ENCODE results near the gene INPP4A. TPM values are rescaled to one million over a fixed set of nuclear protein-coding genes. Genes with fewer than 3 reads are reported as not detected.

Gene INPP4A
- total and polyA plus RNA-seq, 10 of the 15 experiments (the other 5 are each of a cell fraction or from before 2014, with no cell fraction given): 4.7 to 62.3 (median 36.9) TPM

DNA sequence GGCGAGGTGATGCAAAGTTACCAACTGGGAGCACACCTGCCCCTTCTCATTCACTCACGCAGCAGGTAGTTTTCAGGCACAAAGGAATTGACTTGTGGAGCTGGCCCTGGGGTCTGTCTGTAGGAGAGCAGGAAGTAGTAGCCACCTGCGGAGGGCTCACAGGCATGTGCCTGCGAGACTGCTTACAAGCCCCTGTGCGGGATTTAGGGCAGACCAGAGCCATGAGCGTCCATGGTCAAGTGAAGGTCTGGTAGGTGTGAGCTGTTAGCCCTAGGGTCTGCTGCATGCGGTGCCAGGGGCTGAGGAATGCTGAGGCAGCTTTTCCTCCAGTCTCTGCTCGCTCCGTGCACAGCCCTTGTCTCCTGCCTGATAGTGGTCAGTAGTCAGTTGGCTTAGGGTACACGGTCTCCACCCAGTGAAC lies 18.9 kb downstream of the INPP4A start:
- in situ Hi-C loops (cut with MboI): no loop called here
- POLR2A ChIA-PET: interaction anchor here (0.9 to 27.0 kb wide), 3 partner anchors 8 to 18 kb away, joined by 4 to 545 read pairs (median 271); no protein-coding TSS in a partner anchor
- no peak for ATAC-seq
- FAIRE-seq: no peak
- peak overlapping the region; percentile 47; the same call in 1 of the 2 replicates for H3K4me3 ChIP-seq
- H2AFZ ChIP-seq (ENCODE audit: control insufficient read depth, low read depth, low read length): no peak overlapping the region
- CTCF ChIA-PET: interaction anchor here (0.9 to 7.9 kb wide), 9 partner anchors 9 to 53 kb away, joined by 3 to 64 read pairs (median 18); partner anchors contain the start of gene INPP4A
- TF ChIP-seq CBX5 (IDR thresholded peaks at IDR 0.05; ENCODE audit: low read depth): no peak
- TF ChIP-seq POLR2A (IDR thresholded peaks at IDR 0.05; ENCODE audit: low read depth, low read length): 0 out of 2 replicates have a peak, but pooled peaks have one; percentile 20
- H3K4me2 ChIP-seq (ENCODE audit: control insufficient read depth, insufficient read depth): peak overlapping the region; percentile 89
- SMC1A ChIA-PET (ENCODE audit: uncharacterized antibody, unreplicated experiment): interaction anchor here (0.6 to 28.2 kb wide), 7 partner anchors 9 to 78 kb away, joined by 3 to 816 read pairs (median 3); partner anchors contain the start of gene INPP4A
- H4K20me1 ChIP-seq (ENCODE audit: control insufficient read depth, insufficient read depth): no peaks in the 10 kb centered on the region
- BruUV-seq (replicated peaks): no TSS peak
- RAD21 ChIA-PET (ENCODE audit: unreplicated experiment): interaction anchor here (1.0 to 11.0 kb wide), 9 partner anchors 8 to 105 kb away, joined by 3 to 200 read pairs (median 10); no protein-coding TSS in a partner anchor
- DNase-seq (ENCODE audit: low read depth, low spot score): no peak
- peaks cover 86% of the 10 kb centered on the region for H3K4me1 ChIP-seq (ENCODE audit: control insufficient read depth, insufficient read depth, low read length)
- no peaks in the 10 kb centered on the region for H3K9me3 ChIP-seq (replicated peaks; ENCODE audit: control insufficient read depth, insufficient read depth, low read length)
- H3K27me3 ChIP-seq (replicated peaks in 1 of 2; ENCODE audit: control insufficient read depth in 2 of 2, insufficient read depth in 2 of 2, low read length in 1 of 2): no peaks in the 10 kb centered on the region
- peak overlapping the region; percentile 91 for H3K9ac ChIP-seq (ENCODE audit: control insufficient read depth, insufficient read depth, low read length)
- peaks cover 79% of the 10 kb centered on the region for H3K79me2 ChIP-seq (ENCODE audit: control insufficient read depth, insufficient read depth, low read length)
- H3K36me3 ChIP-seq (ENCODE audit: control insufficient read depth in 2 of 2, insufficient read depth in 2 of 2, low read length in 1 of 2): peaks cover 2 to 19% of the 10 kb centered on the region in 2 experiments; a peak in 3 of 4 replicates
- WGBS (ENCODE audit: insufficient coverage, insufficient replicate concordance, low lambda C conversion rate, missing lambda C conversion rate): 86% methylated on average over 10 of the region's 10 CpGs
- H3K27ac ChIP-seq (ENCODE audit: control insufficient read depth, insufficient read depth): peak overlapping the region; percentile 99
- intact Hi-C loops (cut with micrococcal nuclease; ENCODE audit: unreplicated experiment): loop anchor here (10.0 kb wide), 1 partner anchor 449 kb away; no protein-coding TSS in a partner anchor

DNA sequence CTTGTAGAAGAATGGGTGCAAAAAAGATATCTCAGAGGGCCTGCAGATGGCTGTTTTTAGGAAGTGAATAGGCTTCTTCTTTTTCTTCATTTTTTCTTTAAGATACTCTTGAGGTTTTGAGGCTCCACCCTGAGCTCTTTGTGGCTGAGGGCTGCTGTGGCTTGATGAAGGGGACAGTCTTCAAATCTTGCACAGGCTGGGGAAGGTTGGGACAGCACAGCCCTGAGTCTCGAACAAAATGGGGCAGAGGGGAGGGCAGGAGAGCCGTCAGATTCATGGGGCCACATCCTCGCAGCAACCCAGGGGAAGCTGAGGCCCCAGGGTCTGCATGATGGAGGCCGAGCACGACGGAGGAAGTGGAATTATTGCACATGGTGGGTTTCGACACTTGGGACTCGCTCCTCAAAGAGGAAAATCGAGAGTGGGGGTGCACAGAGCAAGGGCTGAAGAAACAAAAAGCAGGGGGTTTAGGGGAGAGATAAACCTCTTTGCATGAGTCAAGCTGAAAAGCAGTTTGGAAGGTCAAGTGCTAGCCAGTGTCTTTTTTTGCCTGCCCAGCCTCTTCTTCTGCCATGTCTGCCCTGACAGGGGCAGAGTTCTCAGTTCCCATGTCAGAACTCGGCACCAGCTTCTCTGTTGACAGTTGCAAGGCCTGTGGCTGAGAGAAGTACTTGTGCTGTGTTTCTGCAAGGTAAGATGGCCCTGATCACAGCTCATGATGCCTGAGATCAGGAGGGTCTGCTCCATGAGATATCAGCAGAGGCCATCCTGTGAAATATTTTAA lies 19.5 kb downstream of the INPP4A start:
- ChIA-PET CTCF (interaction anchor here (0.6 to 7.9 kb wide), 13 partner anchors 10 to 1021 kb away, joined by 3 to 64 read pairs (median 11); partner anchors contain the start of gene INPP4A), RAD21 (ENCODE audit: unreplicated experiment) (interaction anchor here (0.9 to 11.0 kb wide), 9 partner anchors 8 to 105 kb away, joined by 3 to 200 read pairs (median 10); no protein-coding TSS in a partner anchor), SMC1A (ENCODE audit: uncharacterized antibody, unreplicated experiment) (interaction anchor here (0.6 to 28.2 kb wide), 13 partner anchors 8 to 83 kb away, joined by 3 to 816 read pairs (median 3); partner anchors contain the start of gene INPP4A), POLR2A (interaction anchor here (0.9 to 27.0 kb wide), 5 partner anchors 8 to 85 kb away, joined by 3 to 545 read pairs (median 5); no protein-coding TSS in a partner anchor)
- BruUV-seq (replicated peaks): TSS peak; percentile 72
- Histone ChIP-seq H3K27ac (ENCODE audit: control insufficient read depth, insufficient read depth) (peak overlapping the region; percentile 99), H4K20me1 (ENCODE audit: control insufficient read depth, insufficient read depth) (no peaks in the 10 kb centered on the region), H3K79me2 (ENCODE audit: control insufficient read depth, insufficient read depth, low read length) (peaks cover 77% of the 10 kb centered on the region), H3K27me3 (replicated peaks in 1 of 2; ENCODE audit: control insufficient read depth in 2 of 2, insufficient read depth in 2 of 2, low read length in 1 of 2) (no peaks in the 10 kb centered on the region), H3K4me2 (ENCODE audit: control insufficient read depth, insufficient read depth) (peak overlapping the region; percentile 89), H3K9me3 (replicated peaks; ENCODE audit: control insufficient read depth, insufficient read depth, low read length) (no peaks in the 10 kb centered on the region), H2AFZ (ENCODE audit: control insufficient read depth, low read depth, low read length) (no peak overlapping the region), H3K9ac (ENCODE audit: control insufficient read depth, insufficient read depth, low read length) (peak overlapping the region; percentile 91), H3K4me3 (peak overlapping the region; percentile 47), H3K4me1 (ENCODE audit: control insufficient read depth, insufficient read depth, low read length) (peaks cover 85% of the 10 kb centered on the region), H3K36me3 (ENCODE audit: control insufficient read depth in 2 of 2, insufficient read depth in 2 of 2, low read length in 1 of 2) (peaks cover 2 to 15% of the 10 kb centered on the region in 2 experiments; a peak in 3 of 4 replicates)
- in situ Hi-C loops (cut with MboI): no loop called here
- intact Hi-C loops (cut with micrococcal nuclease; ENCODE audit: unreplicated experiment): loop anchor here (2.0 to 10.0 kb wide), 2 partner anchors 51 to 449 kb away; no protein-coding TSS in a partner anchor
- peak; percentile 4 for ATAC-seq
- 83% methylated on average over 10 of the region's 10 CpGs for WGBS (ENCODE audit: insufficient coverage, insufficient replicate concordance, low lambda C conversion rate, missing lambda C conversion rate)
- DNase-seq (ENCODE audit: low read depth, low spot score): no peak
- FAIRE-seq: no peak
- TF ChIP-seq POLR2A (IDR thresholded peaks at IDR 0.05; ENCODE audit: low read depth, low read length) (peak; percentile 82), PAX8 (IDR thresholded peaks at IDR 0.05) (no peak), KAT2A (conservative IDR thresholded peaks at IDR 0.05; ENCODE audit: control insufficient read depth, low read depth, low read length) (no peak), IKZF2 (IDR thresholded peaks at IDR 0.05) (no peak), SP1 (IDR thresholded peaks at IDR 0.05; ENCODE audit: low read depth, low read length) (no peak), ZNF384 (IDR thresholded peaks at IDR 0.05; ENCODE audit: borderline replicate concordance, low read depth, low read length) (no peak), PML (IDR thresholded peaks at IDR 0.05; ENCODE audit: low read length) (no peak), CBX3 (IDR thresholded peaks at IDR 0.05; ENCODE audit: borderline replicate concordance, low read depth) (no peak), EED (IDR thresholded peaks at IDR 0.05; ENCODE audit: low read depth) (no peak), TCF7 (IDR thresholded peaks at IDR 0.05; ENCODE audit: borderline replicate concordance) (no peak), SIN3A (IDR thresholded peaks at IDR 0.05; ENCODE audit: low read depth, low read length) (no peak), RAD21 (IDR thresholded peaks at IDR 0.05; ENCODE audit: insufficient read depth, low read depth, low read length) (0 out of 2 replicates have a peak, but pooled peaks have one; percentile 6), MEF2B (IDR thresholded peaks at IDR 0.05; ENCODE audit: partially characterized antibody, poor library complexity, severe bottlenecking) (no peak)
- TF ChIP-seq, protein P1, sequence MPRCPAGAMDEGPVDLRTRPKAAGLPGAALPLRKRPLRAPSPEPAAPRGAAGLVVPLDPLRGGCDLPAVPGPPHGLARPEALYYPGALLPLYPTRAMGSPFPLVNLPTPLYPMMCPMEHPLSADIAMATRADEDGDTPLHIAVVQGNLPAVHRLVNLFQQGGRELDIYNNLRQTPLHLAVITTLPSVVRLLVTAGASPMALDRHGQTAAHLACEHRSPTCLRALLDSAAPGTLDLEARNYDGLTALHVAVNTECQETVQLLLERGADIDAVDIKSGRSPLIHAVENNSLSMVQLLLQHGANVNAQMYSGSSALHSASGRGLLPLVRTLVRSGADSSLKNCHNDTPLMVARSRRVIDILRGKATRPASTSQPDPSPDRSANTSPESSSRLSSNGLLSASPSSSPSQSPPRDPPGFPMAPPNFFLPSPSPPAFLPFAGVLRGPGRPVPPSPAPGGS (IDR thresholded peaks at IDR 0.05; ENCODE audit: borderline replicate concordance, insufficient read depth, low read depth, low read length, poor library complexity, severe bottlenecking): no peak

Data from GM12878 (cell line).